Central memory CD8-positive, alpha-beta T cell (primary cell): ENCODE results near the gene POLR2L.
A peak's percentile ranks its signal among the peaks of the same experiment; 100 is the strongest.

Source experiments
- ATAC-seq: fragments of 150-1000 bp; cut with Tn5 transposase; replicated peaks from 2 replicates; pipeline ENCODE4 v1.10.0; 2022; ENCODE audit warnings: mild to moderate bottlenecking, moderate FRiP score, moderate number of reproducible peaks; ENCODE audit not compliant: poor library complexity, severe bottlenecking; ENCODE audit errors: extremely low read depth
- DNase-seq, 2 donors: peaks; one replicate each; pipeline ENCODE4 v3.0.0; 2021; ENCODE audit warnings: low spot score in 2 of 2
- H3K27ac Mint-ChIP-seq: one replicate; pipeline ENCODE4 v1.8.0; 2022; ENCODE audit warnings: low read depth, mild to moderate bottlenecking, moderate library complexity, mixed read lengths
- H3K27me3 Mint-ChIP-seq: one replicate; pipeline ENCODE4 v1.8.0; 2022; ENCODE audit warnings: mixed read lengths
- H3K36me3 Mint-ChIP-seq: one replicate; pipeline ENCODE4 v1.8.0; 2022; ENCODE audit warnings: mild to moderate bottlenecking, moderate library complexity, mixed read lengths; ENCODE audit not compliant: insufficient read depth
- H3K4me1 Mint-ChIP-seq: one replicate; pipeline ENCODE4 v1.8.0; 2022; ENCODE audit warnings: mixed read lengths
- H3K4me3 Mint-ChIP-seq: one replicate; pipeline ENCODE4 v1.8.0; 2022; ENCODE audit warnings: mild to moderate bottlenecking, moderate library complexity, mixed read lengths
- H3K9me3 Mint-ChIP-seq: one replicate; pipeline ENCODE4 v1.8.0; 2022; ENCODE audit warnings: mixed read lengths

Gene POLR2L

DNA sequence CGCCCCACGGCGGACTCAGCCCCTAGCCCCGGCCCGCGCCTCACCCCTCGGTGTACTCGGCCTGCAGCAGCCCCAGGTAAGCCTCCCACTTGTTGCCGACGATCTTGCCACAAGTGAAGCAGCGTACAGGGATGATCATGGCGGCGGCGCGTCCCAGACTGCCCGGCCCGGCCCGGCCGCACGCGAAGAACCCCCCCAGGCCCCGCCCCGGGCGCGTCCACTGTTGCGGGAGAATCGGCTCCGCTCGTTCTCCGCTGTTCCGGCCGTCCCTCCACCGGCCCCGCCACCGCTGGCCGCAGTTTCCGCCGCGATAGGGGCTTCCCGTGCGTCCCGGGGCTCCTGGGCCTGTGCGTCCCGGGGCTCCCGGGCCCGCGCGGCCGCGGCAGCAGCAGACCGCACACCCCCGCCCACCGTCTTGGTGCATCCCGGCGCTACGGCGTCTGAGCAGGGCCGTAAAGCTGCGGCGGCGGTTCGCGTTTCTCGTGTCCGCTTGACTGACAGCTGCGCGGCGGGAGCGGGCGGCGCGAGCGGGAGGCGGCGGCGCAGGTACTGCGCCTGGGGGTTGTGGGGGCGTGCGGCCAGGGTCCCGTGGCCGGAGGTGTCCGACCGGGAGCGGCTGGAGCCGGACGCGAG, at the start of gene POLR2L, which contains the start of gene TSPAN4:
POLR2L (minus strand) TSS at position 160 of the 633 bp plus-strand sequence; CDS start at position 139, 21 bp downstream.
TSPAN4 (plus strand) TSS at position 483 of the 633 bp plus-strand sequence. CDS start 7,453 bp downstream, outside the sequence.
- DNase-seq (peak; percentile 79 to 80), ATAC-seq (peak; percentile 76)
- Mint-ChIP-seq H3K36me3 (peaks cover 12% of the 10 kb centered on the region), H3K4me1 (peaks cover 11% of the 10 kb centered on the region), H3K27ac (peak within 1 kb of the TSS; percentile 35), H3K4me3 (peak within 1 kb of the TSS; percentile 75), H3K9me3 (no peaks in the 10 kb centered on the region), H3K27me3 (no peaks in the 10 kb centered on the region)

DNA sequence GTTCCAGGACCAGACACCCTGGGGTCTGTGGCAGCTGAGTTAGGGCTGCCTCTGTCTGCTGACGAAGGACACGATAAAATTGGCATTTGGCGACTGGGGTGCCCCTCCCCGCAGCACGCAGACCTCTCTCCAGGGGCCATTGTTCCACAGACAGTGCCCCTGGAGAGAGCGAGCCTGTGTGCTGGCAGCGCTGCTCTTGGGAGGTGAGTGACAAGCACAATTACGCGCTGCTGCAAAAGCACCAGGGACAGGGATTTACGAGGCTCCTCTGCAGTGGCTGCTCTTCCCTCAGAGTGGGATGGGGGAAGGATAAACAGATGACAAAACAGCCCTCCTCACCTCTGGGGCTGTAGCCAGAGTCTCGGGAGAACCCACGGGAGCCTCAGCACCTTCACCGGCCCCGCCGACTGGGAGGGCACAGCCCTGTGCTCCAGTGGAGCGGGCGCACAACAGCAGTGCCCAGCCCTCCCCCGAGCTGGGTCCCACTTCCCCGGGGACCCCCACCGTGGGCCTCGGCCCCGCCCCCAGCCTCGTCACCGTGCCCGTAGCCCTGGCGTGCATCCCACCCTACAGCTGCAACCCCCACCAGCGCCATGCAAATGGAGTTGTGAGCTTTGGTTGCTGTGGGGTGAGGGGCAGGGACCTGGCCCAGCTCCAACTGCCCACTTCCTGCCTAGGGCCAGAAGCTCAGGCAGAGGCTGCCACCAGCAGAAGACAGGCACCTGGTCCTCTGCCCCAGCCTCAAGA, 48.6 kb upstream of the POLR2L start:
- no peaks in the 10 kb centered on the region for H3K9me3 Mint-ChIP-seq
- no peak for DNase-seq
- peaks cover 13% of the 10 kb centered on the region for H3K4me1 Mint-ChIP-seq
- no peak for ATAC-seq
- H3K27me3 Mint-ChIP-seq = no peaks in the 10 kb centered on the region
- H3K27ac Mint-ChIP-seq = no peak overlapping the region
- no peak overlapping the region for H3K4me3 Mint-ChIP-seq
- peaks cover 5% of the 10 kb centered on the region for H3K36me3 Mint-ChIP-seq

DNA sequence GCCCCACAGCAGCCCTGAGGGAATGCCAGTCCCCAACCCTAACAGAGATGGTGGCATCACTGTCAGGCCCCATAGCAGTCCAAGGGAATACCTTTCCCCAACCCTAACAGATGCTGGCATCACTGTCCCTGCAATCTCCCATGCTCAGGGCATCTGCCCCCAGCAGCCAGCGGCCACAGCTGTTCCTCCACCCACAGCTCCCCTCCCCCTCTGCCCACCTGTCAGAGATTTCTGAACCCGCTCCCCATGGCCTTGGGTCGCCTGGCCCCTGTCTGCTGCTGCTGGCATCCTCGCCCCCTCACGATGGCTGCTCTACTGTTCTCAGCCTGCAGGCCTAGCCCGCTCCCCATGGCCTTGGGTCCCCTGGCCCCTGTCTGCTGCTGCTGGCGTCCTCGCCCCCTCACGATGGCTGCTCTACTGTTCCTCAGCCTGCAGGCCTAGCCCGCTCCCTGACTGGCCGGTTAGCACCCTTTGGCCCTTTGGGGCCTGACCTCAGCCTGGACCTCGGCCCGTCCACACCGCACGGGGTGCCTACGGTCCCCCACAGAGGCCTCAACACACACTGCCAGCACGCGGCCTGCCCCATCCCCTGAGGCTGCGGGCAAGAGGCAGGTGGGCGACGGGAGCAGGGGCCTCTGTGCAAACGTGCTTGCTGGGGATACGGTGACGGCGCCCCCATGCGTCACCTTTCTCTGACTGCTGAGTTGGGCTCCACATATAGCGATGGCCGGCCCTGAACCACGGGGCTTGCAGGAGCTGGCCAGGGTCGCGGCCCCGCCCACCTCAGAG, 47.6 kb upstream of the POLR2L start:
- ATAC-seq (no peak), DNase-seq (no peak)
- Mint-ChIP-seq H3K27ac (no peak overlapping the region), H3K9me3 (no peaks in the 10 kb centered on the region), H3K4me3 (no peak overlapping the region), H3K36me3 (peaks cover 5% of the 10 kb centered on the region), H3K4me1 (peaks cover 18% of the 10 kb centered on the region), H3K27me3 (no peaks in the 10 kb centered on the region)

GRCh38 chr11:889257-889656, 46.9 kb upstream of the POLR2L start:
- Mint-ChIP-seq H3K27me3 (no peaks in the 10 kb centered on the region), H3K4me1 (peaks cover 18% of the 10 kb centered on the region), H3K36me3 (peaks cover 5% of the 10 kb centered on the region), H3K4me3 (no peak overlapping the region), H3K27ac (no peak overlapping the region), H3K9me3 (no peaks in the 10 kb centered on the region)
- ATAC-seq = no peak
- DNase-seq = no peak

DNA sequence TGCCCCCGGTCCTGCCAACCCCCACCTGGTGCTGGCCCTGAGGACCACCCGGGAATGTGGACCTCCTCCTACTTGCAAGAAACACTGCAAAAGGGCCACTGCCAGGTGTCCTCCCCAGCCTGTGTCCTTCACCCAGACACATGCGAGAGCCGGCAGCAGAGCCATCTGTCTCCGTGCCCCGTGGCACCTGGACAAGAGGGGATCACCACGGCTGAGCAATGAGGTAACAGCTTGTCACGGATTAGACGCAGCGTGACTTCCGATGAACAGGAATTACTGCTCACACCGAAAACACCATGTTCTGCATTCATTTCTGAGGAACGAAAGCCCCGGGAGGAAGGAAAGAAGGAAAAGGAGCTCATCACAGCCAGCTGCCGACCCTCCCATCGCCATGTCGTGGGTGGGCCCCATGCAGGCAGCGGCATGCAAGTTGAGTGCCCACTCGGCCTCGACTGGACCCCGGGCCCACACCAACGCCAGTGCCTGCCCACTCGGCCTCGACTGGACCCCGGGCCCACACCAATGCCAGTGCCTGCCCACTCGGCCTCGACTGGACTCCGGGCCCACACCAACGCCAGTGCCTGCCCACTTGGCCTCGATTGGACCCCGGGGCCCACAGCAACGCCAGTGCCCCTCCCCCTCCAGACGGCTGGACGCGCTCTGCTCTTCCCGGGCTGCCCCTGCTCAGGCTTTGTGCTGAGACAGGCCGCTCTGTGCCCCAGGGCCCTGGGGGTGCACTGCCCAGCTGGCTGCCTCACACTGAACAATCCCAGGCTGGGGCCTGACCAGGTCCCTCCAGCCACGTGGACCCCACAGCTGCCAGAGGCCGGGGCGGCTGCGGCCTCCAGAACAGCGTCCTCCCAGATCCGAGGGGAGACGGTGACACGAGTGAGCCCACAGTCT, 46.2 kb upstream of the POLR2L start:
- no peak overlapping the region for H3K4me3 Mint-ChIP-seq
- no peak overlapping the region for H3K27ac Mint-ChIP-seq
- peaks cover 5% of the 10 kb centered on the region for H3K36me3 Mint-ChIP-seq
- H3K27me3 Mint-ChIP-seq = no peaks in the 10 kb centered on the region
- DNase-seq (no peak), ATAC-seq (no peak)
- H3K9me3 Mint-ChIP-seq = no peaks in the 10 kb centered on the region
- H3K4me1 Mint-ChIP-seq = peaks cover 18% of the 10 kb centered on the region

DNA sequence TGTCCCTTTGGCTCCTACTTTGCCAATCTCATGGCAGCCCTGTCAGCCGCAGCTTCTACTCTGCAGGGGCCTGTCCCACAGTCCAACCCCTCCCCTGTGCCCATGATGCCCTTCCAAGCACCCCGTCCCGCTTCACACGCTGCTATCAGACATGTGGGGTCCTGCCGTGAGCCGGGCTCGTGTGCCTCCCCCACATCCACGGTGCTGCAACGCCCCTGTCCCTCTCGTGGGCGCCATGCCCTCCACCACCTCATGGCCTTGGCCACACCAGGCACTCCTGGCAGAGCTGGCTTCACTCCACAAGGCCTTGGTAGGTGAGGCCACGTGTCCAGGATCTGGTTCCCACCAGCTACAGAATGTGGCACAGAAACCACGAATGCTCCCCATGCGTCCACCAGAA, 45.3 kb upstream of the POLR2L start:
- no peak for DNase-seq
- H3K9me3 Mint-ChIP-seq = no peaks in the 10 kb centered on the region
- no peaks in the 10 kb centered on the region for H3K27me3 Mint-ChIP-seq
- ATAC-seq = no peak
- no peak overlapping the region for H3K4me3 Mint-ChIP-seq
- peaks cover 18% of the 10 kb centered on the region for H3K4me1 Mint-ChIP-seq
- H3K27ac Mint-ChIP-seq = no peak overlapping the region
- H3K36me3 Mint-ChIP-seq = peaks cover 5% of the 10 kb centered on the region

GRCh38 chr11:886568-886967, 44.2 kb upstream of the POLR2L start:
- Mint-ChIP-seq H3K9me3 (no peaks in the 10 kb centered on the region), H3K27me3 (no peaks in the 10 kb centered on the region), H3K4me3 (no peak overlapping the region), H3K27ac (peak overlapping the region; percentile 6), H3K36me3 (peaks cover 3% of the 10 kb centered on the region), H3K4me1 (peaks cover 18% of the 10 kb centered on the region)
- ATAC-seq = no peak
- no peak for DNase-seq

DNA sequence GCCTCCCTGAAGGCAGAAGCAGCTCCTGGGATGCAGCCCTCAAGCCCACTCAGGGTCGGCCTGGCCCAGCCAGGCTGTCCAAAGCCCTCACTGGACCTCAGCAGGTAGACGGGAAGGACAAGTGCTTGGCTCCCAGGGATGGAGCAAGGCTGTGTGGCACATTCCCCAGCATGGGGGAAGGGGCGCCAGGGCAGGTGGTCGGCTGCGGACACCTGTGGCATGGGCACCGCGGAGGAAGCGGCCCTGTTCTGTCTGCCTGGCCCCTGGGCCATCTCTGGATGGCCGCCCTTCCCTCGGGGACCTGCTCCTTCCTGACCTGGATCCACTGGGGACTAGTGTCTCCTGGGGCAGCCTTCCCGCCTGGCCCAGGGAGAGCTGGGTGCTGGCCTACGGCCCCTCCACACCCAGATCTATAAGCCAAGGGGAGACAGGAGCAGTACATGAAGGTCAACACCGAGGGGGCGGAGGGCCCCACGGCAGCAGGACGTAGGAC, 42.3 kb upstream of the POLR2L start:
- Mint-ChIP-seq H3K27me3 (no peaks in the 10 kb centered on the region), H3K36me3 (peaks cover 3% of the 10 kb centered on the region), H3K27ac (no peak overlapping the region)

DNA sequence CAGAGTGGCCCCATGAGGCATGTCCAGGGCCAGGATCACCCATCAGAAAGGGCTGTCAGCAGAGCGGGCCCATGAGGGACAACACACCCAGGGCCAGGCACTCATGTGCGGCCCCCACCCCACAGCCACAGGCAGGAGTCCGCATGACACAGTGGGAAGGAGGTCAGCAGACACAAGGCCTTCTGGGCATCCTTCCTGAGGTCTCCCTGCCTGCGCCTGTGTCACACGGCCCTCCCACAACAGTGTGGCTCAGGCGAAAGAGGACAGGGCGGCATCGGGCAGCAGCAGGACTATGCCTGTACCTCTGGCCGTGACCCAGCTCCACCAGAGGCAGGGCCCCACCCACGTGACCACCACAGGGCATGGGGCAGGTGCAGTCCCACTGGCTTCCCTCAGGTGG, 41.2 kb upstream of the POLR2L start:
- Mint-ChIP-seq H3K9me3 (no peaks in the 10 kb centered on the region), H3K27me3 (no peaks in the 10 kb centered on the region), H3K4me1 (peaks cover 13% of the 10 kb centered on the region), H3K4me3 (no peak overlapping the region), H3K27ac (no peak overlapping the region), H3K36me3 (peaks cover 3% of the 10 kb centered on the region)
- no peak for ATAC-seq
- no peak for DNase-seq

More for the DNA sequence above, 42.3 kb upstream of the POLR2L start:
- Mint-ChIP-seq H3K4me1 (peaks cover 18% of the 10 kb centered on the region), H3K9me3 (no peaks in the 10 kb centered on the region), H3K4me3 (no peak overlapping the region)
- ATAC-seq (no peak), DNase-seq (no peak)

- Mint-ChIP-seq H3K27ac (no peak overlapping the region), H3K27me3 (no peaks in the 10 kb centered on the region), H3K9me3 (no peaks in the 10 kb centered on the region), H3K4me3 (no peak overlapping the region), H3K4me1 (peaks cover 11% of the 10 kb centered on the region), H3K36me3 (peaks cover 5% of the 10 kb centered on the region)
- ATAC-seq (no peak), DNase-seq (no peak)
Observed at GRCh38 chr11:882596-882995, 40.3 kb upstream of the POLR2L start.

- peaks cover 4% of the 10 kb centered on the region for H3K36me3 Mint-ChIP-seq
- H3K4me1 Mint-ChIP-seq = peaks cover 2% of the 10 kb centered on the region
- H3K27ac Mint-ChIP-seq = no peak overlapping the region
- no peaks in the 10 kb centered on the region for H3K9me3 Mint-ChIP-seq
- no peak for ATAC-seq
- no peak for DNase-seq
- H3K27me3 Mint-ChIP-seq = no peaks in the 10 kb centered on the region
- no peak overlapping the region for H3K4me3 Mint-ChIP-seq
Observed at GRCh38 chr11:880447-880846, 38.1 kb upstream of the POLR2L start.

DNA sequence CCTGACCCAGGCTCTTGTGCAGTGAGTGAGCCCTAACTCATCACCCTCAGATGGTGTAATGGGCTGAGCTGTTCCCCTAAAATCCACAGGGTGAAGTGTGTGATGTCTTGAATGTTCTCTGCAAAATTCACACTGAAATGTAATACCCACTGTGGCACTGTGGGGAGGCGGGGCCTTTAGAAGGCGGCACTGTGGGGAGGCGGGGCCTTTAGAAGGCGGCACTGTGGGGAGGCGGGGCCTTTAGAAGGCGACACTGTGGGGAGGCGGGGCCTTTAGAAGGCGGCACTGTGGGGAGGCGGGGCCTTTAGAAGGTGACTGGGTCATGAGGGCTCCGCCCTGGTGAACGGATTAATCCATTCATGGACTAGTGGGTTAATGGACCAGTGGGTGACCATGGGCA, 35.2 kb upstream of the POLR2L start:
- Mint-ChIP-seq H3K4me3 (no peak overlapping the region), H3K9me3 (no peaks in the 10 kb centered on the region), H3K27me3 (no peaks in the 10 kb centered on the region), H3K4me1 (no peaks in the 10 kb centered on the region), H3K36me3 (peaks cover 4% of the 10 kb centered on the region), H3K27ac (no peak overlapping the region)
- DNase-seq (no peak), ATAC-seq (no peak)
